Forelimb muscle (tissue), 1 donor: ENCODE data around the gene VTI1A. TPM values are rescaled to one million over a fixed set of nuclear protein-coding genes. Genes with fewer than 3 reads are reported as not detected.

Source experiments
- DNase-seq: peaks from one replicate; pipeline ENCODE4 v3.0.0-alpha.2; 2013; ENCODE audit warnings: low read depth
- polyA plus RNA-seq: library from polyadenylated mRNA; unstranded; fragments of 120-200 nt; gene quantifications from one replicate; pipeline ENCODE4 v1.2.1, GENCODE V29; 2013; ENCODE audit not compliant: insufficient read length

The VTI1A gene
- polyA plus RNA-seq, 1 donor, result 13.0 TPM

DNA sequence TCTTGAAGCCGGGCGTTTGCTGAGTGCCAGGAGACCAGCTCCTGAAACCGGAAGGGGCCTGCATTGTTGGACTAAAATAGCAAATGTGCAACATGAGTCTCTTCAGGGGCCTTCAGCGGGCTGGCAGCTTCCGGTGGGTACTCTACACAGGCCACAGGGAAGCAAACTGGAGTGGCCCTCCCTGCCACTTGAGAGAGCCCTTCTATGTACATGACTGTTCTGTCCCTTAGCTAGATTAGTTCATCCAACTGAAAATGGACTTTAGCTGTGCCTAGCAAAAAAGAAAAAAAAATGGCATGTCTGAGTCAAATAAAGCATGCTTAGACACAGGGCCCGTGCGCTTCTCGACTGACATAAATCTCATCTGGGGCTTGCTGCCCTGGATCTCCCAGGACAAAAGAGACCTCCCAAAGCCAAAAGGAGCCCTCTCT is 387.8 kb downstream of the VTI1A start:
- no peak for DNase-seq

- DNase-seq, result no peak
Measured at GRCh38 chr10:112835217-112835715, 388.3 kb downstream of the VTI1A start.

DNA sequence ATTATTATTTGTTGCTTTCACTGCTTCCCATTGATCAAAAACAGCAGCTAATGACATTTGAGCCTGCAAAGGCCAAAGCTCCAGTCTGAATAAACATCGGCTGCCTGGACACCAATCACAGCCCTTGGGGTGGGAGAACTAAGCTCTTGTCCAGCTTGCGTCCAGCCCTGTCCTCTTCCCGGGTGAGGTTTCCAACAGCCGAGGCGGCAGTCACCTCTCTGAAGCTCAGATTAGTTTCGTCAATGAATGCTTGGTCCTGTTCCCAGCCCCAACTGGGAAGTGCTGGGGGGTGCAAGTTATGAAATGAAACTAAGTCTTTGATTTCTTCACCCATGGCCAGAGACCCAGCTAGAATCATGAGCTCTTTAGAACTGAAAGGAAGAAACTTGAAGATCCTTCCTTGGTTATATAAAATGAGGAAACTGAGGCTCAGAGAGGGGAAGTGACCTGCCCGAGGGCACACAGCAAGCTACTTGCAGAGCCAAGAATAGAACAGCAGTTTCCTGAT is 389.0 kb downstream of the VTI1A start:
- DNase-seq, result no peak

GRCh38 chr10:112838784-112839481 is 391.9 kb downstream of the VTI1A start:
- DNase-seq, result no peak

DNA sequence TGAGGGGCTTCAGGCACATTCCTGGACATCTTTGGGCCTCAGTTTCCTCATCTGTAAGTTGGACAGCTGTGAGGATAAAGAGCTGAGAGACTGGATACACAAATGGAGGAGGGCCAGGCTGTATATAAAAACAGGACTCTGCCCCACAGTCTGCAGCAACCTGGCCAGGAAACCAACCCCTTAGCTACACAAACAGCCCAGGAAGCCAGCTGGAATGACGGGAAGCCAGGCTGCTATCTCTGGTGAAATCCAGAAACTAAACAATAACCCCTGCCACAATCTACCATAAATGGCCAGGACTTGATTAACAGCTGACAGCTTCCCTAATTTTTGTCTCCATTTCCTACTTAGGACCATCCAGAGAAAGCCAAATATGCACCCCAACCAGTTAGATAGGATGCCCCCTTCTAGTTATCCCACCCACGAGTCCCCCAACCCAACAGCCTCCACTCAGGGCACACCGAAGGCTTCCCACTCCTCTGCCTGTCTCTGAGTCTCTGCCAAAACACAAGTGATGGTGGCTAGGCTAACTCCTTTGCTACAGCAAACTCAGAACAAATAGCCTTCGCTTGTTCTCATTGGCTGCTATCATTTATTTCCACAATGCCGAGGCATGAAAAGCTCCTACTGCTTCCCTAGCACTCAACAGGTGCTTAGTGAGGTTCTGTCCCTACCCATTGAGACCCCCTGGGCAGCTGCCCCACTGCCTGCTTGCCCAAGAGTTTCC is 393.1 kb downstream of the VTI1A start:
- DNase-seq, result no peak

- DNase-seq, result no peak
Measured at GRCh38 chr10:112841549-112841948, 394.5 kb downstream of the VTI1A start.

- no peak for DNase-seq
Measured at GRCh38 chr10:112842832-112843360, 395.9 kb downstream of the VTI1A start.

DNA sequence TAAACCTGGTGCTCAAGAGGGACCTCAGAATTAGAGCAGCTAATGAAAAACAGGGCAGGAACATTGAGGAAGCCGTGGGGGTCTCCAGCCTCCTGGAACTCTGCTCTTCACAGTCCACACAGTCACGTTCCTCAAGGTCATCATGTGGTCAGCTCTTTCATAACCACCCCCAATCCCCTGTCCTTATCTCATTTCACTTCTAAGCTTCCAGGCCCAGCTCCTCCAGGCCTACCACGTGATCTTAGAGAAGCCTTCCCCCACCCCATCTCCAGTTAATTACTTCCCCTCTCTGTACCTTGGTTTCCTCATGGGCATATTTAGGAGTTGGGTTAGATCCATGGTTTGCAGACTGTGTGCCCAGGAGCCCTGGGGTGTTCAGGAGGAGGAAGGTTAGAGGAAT is 396.6 kb downstream of the VTI1A start:
- no peak for DNase-seq

GRCh38 chr10:112844681-112845544 is 397.9 kb downstream of the VTI1A start:
- DNase-seq, result no peak

DNA sequence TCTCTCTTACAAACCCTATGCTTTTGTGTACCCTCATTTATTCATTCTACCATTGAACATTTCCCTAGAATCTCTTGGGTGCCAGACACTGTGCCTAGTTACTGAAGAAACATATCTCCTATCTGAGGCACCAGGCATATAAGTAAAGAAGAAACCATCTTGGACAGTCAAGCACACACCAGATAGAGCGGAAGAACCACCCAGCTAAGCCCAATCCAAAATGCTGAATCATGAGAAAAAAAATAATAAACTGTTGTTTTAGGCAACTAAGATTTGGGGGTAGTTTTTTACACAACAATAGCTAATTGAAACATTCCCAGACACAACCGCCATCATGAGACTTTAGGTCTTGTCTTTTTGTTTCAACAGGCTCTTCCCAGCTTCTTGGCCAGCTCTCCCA is 400.8 kb downstream of the VTI1A start:
- DNase-seq, result no peak

DNA sequence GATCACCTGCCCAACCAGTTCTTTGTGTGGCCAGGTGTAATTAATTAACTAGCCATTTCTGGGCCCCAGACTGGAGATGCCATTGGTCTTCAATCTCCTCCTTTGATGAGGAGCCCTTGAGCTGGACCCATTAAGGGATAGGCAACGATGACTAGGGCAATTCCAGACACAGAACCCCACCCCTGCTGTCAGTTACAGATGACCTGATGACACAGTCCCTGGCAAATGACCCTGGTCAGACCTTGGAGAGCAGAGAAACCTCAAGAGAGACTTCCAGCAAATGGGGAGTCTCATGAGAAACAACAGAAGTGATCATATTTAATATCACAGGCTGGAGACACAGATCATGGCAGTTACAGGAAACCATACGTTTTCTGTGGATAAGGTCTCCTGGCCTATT is 401.2 kb downstream of the VTI1A start:
- no peak for DNase-seq

DNA sequence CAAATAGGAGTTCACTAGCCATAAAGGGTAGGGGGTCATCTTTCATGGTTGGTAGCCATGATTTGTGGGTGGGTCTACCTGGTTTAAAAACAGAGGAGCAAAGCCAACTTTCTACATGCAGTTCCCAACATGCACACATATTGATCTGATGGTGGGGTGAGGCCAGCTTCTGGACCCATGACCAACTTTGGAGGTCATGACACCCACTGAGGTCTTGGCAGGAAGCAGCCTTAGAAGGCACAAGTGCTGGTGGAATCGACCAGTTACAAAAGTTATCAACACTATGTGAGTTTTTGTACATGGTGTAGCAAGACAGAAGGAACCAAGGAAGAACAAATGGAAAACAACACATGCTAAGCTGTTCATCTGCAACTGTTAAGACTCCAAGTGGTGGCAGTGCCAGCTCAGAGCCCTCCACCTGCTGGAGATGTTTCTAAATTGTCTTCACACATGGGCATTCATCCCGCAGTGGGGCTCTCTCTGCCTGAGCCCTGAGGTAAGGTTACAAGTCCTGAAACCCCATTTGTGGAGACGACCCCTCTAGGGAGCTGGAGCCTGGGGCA is 401.9 kb downstream of the VTI1A start:
- no peak for DNase-seq

GRCh38 chr10:112849546-112849945 is 402.5 kb downstream of the VTI1A start:
- DNase-seq, result no peak

- no peak for DNase-seq
Measured at GRCh38 chr10:112851181-112851580, 404.2 kb downstream of the VTI1A start.

DNA sequence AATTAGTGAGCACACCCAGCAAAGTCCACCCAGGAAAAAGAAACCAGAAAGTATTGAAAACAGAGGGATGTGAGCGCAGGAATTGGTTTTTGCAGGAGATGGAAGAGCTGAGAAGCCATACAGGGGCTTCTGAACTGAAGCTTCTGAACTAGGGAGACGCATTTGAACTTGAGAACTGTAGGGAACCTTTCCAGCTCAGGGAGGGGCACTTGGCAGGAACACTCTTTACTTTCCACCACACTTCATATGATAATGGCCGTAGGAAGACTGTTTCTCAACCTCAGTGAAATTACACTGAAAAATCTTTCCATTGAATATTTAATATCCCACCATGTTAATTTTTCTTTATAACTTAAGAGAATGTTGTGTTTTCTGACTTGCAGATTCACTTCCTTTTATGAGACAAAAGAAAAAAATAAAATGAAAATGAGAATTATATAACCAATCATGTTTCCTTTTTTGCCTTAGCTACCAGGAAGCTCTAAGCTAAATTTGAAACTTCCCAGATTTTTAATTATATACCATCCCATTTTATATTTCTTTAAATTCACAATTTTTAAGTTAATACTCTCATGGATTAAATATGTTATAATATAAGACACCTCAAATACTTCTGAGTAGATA is 404.7 kb downstream of the VTI1A start:
- no peak for DNase-seq

GRCh38 chr10:112852306-112852705 is 405.3 kb downstream of the VTI1A start:
- no peak for DNase-seq

- DNase-seq, result no peak
Measured at GRCh38 chr10:112855134-112855533, 408.1 kb downstream of the VTI1A start.

- no peak for DNase-seq
Measured at GRCh38 chr10:112857493-112857892, 410.5 kb downstream of the VTI1A start.

GRCh38 chr10:112858986-112859651 is 412.1 kb downstream of the VTI1A start:
- DNase-seq, result no peak

DNA sequence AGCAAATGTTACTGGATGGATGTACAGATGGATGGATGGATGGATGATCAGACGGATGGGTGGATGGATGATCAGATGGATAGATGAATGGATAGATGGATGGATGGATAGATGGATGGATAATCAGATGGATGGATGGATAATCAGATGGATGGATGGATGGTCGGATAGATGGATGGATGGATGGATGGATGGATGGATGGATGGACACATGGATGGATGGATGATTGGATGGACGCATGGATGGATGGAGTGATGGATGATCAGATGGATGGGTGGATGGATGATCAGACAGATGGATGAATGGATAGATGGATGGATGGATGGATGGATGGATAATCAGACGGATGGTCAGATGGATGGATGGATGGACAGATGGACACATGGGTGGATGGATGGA is 412.8 kb downstream of the VTI1A start:
- no peak for DNase-seq
